ENCODE results near the gene TMEM44.
"Not testable (repeated sequence)": the region's sequence is repeated elsewhere in the genome, so short reads cannot be mapped to it uniquely, and the experiment has no call there.

TMEM44 gene

GRCh38 chr3:194549853-194550252 is 83.4 kb downstream of the TMEM44 start:
- no peak for DNase-seq

- no peak for DNase-seq
Observed at GRCh38 chr3:194548346-194549321, 84.6 kb downstream of the TMEM44 start.

GRCh38 chr3:194547042-194547441 is 86.2 kb downstream of the TMEM44 start:
- no peak for DNase-seq

GRCh38 chr3:194545538-194545937 is 87.7 kb downstream of the TMEM44 start:
- DNase-seq, result not testable (repeated sequence)

DNA sequence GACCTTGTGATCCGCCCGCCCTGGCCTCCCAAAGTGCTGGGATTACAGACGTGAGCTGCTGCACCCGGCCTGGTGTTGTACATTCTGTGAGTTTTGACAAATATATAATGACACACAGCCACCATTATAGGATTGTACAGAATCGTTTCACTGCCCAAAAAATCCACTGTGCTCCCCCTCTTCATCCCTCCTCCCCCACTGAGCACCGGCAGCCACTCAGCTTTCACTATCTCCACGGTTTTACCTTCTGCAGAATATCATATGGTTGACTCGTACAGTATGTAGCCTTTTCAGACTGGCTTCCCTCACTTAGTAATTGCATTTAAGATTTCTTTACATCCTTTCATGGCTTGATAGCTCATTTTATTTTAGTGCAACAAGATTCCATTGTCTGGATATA is 89.7 kb downstream of the TMEM44 start:
- DNase-seq, result no peak

- DNase-seq, result no peak
Observed at GRCh38 chr3:194541483-194541882, 91.7 kb downstream of the TMEM44 start.

DNA sequence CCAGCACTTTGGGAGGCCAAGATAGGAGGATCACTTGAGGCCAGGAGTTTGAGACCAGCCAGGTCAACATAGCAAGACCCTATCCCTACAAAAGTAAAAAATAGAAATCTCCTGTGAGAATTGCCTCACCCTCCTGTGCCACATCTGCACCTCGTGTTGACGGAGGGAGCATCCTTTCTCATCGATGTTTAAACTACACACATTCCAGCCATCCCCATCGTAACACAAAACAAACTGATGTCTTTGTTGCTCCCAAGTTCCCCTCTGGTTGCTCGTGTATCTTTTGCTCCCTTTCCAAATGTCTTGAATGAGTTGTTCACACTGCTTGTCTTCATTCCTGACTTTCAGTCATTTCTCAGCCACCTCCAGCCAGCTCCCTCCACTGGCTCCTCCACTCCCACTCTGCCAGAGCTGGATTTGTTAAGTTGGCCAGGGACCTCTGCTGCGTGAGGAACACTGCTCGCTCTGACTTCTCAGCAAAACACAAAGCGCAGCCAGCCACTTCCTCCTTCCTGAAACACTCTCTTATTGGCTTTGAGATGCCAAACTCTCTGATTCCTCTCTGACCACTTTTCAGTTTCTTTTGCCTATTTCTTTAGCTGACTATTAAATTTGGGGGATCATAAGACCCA is 92.8 kb downstream of the TMEM44 start:
- peak in 1 of 2 donors; percentile 18 for DNase-seq

DNA sequence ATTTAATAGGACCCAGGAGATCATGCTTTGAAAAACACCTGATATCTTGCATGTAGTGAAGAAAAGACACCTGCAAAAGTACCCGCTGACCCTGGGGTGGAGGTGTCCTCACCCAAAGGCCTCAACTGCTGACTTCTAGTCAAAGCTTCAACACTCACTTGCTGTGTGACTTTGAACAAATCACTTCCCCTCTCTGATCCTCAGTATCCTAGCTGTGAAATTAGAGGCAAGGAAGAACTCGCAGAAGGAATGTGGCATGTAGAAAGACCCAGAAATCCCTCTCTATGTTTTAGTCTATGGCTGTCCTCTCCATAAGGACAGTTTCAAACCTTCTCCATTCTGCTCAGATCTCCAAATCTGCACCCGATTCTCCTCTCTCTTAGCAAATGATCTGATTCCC is 93.7 kb downstream of the TMEM44 start:
- no peak for DNase-seq

GRCh38 chr3:194537732-194538247 is 95.4 kb downstream of the TMEM44 start:
- no peak for DNase-seq
